EL (cell line): Measurements from ENCODE around the gene RPL27A.

Source experiments
- DNase-seq: peaks from one replicate; pipeline ENCODE4 v3.0.0-alpha.2; 2016

Gene RPL27A

DNA sequence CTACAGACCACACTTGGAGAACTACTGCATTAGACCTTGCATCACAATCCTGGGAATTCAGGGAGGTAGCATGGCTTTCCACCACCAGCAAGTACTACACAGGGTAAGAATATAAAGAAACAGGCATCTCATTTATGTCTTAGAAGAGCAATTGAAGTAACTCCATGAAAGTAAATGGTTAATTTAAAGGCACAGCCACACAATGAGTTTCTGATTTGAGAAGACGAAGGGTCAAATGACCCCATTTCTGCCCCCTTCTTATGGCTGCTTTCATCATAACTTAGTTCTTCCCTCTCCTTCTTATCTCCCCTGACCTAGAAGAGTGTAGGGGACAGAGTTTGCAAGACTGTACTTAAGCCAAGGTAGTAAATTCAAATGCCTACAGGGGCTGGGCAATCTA is 6.1 kb upstream of the RPL27A start:
- no peak for DNase-seq

DNA sequence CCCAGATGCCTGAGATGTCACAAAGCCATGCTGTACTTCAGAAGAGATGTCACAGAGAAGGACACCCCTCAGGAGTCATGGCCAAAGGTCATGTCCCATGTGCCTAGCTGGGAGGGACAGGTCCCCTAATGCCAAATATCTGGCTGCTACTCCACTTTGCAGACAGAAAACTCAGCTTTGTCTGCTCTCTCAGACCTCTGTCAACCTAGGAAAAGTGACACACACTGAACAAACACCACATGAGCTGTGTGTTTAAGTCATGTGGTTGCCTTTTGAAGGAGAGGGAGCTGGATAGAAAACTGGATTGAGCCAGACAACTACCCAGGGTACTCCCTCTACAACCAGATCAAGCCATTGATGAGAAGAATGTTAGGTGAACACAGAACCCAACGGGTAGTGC is 3.6 kb upstream of the RPL27A start:
- no peak for DNase-seq

DNA sequence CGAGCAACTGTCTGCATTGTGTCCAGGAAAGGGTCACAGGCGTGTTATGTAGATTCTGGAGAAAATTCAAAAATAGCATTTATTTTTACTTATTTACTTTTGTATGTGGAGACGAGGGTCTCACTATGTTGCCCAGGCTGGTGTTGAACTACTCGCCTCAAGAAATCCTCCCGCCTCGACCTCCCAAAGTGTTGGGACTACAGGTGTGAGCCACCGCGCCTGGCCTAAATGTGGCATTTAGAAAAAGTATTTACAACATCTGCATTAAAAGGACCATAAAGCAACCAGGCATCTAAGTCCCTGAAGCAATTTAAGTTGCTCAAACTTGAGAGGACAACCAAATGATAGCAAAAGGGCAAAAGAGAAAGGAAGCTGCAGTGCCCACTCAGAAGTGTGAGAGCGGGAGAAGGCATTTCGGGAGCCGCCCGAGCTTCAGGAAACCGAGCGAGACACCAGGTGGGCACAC is 722 bp upstream of the RPL27A start:
- DNase-seq = no peak

DNA sequence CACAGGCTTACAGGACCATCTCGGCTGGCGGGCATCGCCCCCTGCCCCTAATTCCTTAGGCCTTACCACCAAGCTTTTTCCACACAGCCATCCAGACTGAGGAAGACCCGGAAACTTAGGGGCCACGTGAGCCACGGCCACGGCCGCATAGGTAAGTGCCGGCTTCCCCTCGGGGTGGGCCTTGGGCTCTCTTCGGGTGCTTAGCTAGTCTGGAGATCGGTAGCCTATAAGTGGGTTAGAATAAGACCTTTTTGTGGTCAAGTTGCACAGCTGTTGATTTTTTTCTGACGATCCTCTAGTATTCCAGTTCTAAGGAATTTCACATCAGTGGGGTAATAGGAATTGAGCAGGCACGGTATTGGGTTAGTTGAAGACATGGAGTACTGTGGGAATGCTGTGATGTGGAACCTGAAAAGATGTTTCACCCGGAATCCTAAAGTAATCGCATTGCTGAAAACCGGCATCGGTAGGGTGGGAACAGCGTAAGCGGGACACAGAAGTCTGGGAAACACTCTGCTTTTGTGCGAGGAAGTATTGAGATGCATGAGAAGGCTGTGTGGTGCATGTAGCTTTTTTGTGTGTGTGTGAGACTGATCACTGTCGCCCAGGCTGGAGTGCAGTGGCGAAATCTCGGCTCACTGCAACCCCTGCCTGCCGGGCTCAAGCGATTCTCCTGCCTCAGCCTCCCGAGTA is 669 bp downstream of the RPL27A start:
- no peak for DNase-seq

DNA sequence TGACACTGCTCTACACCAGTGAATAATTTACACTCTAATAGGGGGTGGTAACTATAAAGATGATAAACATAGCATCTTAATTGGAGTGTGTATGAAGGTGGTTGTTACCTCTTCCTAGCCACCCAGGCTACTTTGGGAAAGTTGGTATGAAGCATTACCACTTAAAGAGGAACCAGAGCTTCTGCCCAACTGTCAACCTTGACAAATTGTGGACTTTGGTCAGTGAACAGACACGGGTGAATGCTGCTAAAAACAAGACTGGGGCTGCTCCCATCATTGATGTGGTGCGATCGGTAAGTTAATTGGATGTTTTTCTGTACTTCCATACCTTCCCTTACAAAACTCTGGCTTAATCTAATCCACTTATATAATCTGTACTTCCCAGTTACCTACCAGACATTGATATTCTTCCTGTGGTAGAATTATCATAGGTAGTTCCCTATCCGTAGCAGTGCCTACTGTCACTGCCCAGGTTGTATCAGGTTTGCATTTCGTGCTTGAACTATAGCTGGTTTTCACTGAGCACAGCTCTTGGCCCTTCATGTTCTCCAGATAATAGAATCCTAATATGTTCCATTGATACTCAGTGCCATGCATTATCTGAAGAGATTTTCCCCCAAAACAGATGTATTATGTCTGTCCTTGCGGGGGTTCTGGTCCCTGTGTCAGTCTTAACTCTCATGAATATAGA is 2.2 kb downstream of the RPL27A start:
- no peak for DNase-seq

DNA sequence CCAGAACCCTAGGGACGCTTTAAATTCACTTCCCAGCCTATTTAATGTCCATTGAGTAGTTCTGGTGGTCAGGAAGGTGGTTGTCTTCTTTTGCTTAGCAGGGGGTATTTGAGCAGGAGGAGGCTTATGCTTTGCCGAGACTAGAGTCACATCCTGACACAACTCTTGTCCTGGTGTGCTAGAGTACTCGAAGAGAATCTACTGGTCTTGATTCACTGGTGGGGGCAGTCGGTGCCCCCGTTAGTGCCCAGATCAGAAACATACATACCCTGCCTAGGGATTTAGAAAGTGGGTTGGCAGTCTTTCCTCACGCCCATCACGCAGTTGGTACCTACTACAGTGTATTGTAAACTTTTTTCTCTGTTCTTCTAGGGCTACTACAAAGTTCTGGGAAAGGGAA is 2.7 kb downstream of the RPL27A start:
- DNase-seq = no peak

DNA sequence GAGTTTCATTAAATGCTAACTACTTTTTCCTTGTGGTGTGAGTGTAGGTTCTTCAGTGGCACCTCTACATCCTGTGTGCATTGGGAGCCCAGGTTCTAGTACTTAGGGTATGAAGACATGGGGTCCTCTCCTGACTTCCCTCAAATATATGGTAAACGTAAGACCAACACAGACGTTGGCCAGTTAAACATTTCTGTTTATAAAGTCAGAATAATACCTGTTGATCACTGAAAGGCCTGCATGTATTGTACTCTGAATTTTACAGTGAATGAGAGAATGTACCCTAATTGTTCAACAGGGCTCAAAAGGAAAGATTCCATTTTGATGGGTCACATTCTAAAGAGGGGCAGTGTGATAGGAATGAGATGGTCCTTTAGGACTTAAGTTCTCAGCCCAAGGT is 3.2 kb downstream of the RPL27A start:
- no peak for DNase-seq

DNA sequence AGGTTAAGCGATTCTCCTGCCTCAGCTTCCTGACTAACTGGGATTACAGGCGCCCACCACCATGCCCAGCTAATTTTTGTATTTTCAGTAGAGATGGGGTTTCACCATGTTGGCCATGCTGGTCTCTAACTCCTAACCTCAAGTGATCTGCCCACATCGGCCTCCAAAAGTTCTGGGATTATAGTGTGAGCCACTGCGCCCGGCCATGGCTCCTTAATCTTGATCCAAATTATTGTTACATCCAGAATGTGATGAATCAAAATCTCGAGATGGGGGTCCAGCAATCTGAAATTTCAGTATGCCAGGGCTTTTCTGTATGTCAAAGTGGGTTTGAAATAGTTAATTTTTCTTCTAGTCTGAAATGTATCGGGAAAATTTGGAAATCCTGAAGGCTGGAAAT is 3.7 kb downstream of the RPL27A start:
- DNase-seq = no peak

DNA sequence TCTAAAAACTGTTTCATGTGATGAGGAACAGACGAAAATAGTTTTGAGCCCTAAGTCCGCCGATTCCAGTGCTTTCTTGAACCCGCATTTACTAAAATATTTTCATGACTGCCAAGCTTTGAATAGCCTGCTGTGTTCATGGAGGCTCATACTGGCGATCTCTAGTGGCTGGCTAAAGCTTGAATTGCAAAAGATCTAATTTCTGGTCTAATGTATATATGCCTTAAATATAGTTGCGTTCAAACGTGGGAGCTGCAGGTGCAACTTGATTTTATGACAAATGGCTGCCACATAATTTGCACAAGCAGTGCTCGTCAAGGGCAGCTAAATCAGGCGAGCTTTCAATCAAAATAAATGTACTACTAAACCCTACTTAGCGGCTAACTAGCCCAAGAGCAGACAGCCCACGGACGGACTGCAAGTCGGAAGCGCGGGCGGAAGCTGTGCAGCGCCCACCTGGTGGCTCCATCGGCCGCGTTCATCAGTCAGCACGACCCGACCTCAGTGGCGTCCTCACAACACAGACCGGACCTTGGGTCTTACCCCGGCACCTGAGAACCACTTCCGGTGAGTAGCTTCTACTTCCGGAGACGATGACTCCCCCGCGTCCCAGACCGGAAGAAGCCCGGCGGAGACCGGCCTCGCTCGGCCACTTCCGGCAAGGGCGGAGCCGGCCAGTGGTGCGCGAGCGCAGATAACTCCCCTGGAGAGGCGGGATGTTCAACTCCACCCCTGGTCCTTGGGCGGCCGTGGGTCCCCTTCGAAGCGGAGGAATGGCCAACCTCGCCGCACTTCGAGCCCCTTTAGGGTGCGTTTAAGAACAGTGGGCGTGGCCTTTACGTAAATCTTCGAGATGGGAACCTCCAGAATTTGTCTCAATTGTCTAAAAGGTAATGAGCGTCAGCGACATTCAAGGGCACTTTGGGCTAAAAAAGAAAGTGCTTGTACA is 6.1 kb downstream of the RPL27A start:
- DNase-seq = peak; percentile 99

DNA sequence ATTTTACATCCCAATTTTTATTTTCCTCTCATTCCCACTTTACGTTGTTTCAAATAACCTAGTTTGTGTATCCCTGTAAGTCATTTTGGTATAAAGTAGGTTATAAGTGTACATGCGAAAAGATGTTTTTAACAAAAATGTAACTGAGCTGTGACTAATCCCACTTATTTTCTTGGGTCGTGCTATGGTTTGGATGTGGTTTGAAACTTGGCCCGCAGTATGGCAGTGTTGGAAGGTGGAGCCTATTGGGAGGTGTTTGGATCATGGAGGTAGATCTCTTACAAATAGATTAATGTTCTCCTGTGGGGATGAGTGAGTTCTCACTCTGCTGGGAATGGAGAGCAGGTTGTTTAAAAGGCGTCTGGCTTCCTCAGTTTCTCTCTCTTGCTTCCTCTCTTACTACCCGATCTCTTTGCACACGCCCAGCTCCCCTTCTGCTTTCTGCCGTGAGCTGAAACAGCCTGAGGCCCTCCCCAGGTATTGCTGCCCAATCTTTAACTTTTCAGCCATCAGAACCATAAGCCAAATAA is 7.2 kb downstream of the RPL27A start:
- peak; percentile 39 for DNase-seq

DNA sequence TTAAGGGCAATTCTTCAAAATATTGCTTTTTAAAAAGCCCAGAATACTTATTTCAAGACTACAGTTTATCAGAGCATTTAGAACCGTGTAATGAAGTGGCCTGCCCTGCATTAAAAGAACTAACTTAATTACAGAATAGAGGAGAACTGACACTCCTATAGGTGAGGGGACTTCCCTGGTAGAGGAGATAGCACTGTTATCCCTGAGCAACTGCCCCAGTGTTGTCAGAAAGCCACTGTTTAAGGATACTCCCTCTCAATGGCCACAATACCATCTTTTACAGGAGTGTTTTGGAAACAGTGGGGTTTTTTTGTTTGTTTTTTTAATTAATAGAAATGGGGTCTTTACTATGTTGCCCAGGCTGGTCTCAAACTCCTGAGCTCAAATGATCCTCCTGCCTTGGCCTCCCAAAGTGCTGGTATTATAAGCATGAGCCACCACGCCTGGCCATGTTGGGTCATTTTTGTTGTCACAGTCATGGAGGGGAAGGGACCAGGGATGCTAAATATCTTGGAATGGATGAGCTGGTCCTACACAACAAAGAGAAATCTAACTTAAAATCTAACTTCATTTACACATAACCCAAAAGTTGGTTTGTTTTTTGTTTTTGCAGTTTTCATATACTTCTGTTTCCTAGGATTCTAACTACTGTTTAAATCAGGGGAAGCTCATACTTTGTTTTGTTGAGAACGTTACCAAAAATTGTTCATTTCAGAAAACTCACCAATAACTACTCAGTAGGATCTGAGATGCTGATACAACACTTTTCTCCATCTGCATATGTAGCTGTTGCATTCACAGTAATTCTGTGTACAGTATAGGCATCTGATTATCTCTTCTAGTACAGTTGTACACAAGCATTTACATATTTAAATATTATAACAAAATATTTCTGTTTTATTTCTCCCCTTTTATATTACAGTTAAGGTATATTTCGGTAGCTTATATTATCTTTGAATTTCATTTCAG is 8.1 kb downstream of the RPL27A start:
- no peak for DNase-seq

DNA sequence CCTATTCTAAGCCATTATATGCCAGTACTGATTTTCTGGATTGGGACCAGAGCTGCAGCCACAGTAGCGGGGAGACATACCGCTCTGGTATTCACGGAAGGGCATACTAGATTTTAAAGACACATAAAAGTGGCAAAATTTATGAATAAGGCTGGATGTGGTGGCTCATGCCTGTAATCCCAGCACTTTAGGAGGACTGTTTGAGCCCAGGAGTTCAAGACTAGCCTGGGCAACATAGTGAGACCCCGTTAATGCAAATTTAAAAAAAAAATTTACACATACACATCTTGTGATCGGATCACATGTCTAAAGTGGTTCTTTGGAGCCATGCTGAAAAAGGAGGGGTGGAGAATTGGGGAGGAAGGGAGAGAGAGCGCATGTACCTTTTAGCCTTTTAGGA is 9.0 kb downstream of the RPL27A start:
- DNase-seq = no peak

DNA sequence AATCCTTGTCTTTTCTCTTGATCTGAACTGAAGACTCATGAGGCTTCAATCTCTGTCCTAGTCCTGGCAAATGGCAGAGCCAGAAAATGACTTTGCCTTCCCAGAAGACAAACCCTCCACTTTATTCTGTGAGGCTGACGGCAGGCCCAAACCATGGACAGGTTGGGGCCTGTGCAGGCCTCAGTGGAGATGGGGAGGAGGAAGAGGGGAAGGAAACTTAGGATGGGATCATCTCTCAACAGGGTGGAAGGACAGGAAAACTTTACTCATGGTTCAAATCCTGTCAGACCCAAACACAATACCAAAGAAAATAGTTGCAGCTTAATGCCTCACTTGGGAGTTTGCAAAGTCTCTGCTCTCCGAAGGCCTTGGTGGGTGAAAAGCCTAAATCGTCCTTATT is 9.8 kb downstream of the RPL27A start:
- DNase-seq = no peak

DNA sequence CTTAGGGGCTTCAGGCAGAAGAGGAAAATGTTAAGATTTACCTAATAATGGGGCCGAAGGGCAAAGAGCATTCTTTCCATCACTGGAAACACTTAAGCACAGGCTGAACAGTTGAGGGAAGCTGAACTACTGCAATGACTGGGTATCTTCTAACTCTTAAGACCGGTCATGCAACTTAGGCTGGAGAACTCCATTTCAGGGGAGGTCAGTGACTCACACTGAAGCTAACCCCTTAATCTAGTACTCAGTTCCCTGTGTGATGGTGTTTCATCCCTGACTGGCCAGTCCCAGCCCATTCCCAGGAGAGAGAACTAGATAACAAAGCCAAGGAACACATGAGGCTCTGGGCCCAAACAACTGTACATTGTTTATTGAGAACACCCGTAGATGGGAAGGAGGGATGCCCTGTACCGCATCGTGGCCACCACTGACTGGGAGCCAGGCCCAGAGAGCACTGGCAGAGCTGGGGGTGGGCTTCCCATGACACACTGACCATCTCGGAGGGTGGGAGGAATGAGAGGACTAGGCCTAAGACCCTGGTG is 10.5 kb downstream of the RPL27A start:
- no peak for DNase-seq

DNA sequence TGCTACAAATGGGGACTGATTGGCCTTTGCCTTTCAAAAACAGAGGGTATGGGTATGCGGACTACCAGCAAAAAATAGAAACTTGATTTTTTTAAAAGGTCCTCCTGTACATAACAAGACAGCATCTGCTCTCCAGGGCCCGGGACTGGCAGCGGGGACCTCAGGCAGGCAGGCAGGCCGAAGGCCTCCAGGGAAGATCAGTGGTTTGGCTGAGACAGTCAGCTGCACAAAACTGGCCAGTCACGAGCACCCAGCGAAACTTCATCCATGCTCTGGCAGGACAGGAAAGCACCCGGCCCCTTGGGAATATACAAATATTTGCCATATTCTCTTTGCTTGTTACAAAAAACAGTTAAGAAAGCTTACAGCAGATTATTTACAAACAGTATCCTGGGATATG is 11.0 kb downstream of the RPL27A start:
- DNase-seq = no peak

DNA sequence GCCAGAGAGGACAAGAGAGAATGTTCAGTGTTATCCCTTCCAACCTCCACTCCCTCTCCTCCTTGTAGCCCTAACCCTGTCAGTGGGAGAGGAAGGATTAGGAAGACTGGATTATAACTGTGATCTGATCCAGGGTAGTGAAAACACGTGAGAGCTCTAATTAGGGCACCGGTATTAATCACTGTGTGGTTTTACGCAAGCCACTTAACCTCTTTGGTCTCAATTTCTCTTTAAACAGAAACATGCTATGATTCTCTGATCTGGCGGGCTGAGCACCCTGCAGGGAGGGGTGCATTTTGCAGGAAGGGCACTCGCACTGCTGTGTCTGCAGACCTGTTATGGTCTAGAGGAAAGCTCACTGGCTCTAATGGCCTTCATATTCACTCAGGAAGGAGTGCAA is 11.5 kb downstream of the RPL27A start:
- no peak for DNase-seq

DNA sequence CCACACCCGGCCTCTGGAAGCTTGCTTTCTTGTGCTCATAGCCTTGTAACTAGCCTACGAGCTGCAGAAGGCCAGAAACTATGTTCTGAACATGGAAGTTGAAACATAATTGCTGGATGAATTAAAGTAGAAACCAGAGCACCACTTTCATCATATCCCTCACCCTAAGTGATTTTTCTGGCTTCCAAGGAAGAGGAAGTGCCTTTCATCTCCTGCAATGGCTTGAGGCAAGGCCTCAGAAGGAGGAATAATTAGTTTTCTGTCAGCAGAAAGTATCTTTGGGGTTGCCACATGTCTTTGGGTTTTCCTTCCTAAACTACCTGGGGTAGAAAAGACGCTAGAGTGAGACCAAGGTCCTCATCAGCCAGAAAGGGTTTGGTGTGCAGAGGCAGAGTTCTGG is 14.5 kb downstream of the RPL27A start:
- DNase-seq = no peak

DNA sequence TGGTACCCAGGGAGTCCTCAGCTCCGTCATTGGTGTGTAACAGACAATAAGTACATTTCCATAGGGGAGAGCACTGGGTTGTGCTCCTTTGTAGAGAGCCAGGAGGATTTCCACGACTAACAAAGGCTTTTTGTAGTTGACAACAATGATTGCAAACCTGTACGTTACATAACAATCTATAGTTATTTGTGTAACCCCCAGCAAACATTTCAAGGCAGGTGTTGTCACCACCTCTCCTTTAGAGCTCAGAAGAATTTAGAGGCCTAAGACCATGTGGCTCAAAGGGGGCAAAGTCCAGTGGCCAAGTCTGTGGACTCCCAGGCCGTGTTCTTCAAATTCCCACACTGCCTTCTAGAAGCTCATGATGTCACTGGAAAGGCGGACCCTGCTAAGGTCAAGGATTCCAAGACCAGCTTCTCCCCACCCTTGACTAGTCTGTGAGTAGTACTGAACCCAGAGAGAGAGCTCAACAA is 15.8 kb downstream of the RPL27A start:
- no peak for DNase-seq

DNA sequence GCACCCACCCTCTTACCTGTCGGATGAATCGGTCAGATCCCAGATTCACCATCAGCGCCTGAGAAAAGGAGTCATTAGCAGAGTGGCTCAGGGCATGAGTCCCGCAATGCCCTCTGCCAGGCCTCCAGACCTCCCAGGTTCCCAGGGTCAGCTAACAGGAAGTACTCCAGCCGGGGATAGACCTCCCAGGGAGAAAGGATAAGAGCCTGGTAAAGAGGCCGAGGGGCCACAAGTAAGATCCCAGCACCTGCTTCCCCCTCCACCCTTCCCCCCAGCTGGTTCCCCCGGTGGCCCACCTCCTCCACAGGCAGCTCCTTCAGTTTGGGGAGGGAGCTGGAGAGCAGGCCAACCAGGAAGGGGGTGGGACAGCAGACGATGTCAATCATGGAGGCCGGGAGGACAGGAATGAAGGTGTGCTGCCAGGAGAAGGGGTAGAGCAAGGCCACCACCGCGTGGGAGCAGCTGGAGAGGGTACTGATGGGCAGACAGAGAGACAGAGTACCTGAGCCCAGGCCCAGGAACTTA is 16.4 kb downstream of the RPL27A start:
- no peak for DNase-seq

DNA sequence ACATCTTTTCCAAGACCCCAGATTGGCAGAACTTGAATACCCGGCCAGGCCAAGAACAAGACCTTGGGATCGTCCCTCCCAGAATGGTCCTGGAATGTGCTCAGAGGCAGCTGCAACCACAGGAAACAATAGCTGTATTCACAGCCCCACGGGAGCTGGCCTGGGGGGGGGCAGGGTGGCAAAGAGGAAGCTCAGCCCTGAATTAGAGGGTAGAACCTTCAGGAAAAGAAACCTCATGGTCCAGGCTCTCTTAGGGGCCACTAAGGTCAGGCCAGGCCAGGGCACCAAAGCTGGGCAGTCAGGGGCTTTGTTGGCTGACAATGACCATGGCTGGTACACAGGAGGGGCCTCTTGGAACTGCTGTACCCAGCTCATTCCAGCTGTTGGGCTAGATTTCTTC is 17.3 kb downstream of the RPL27A start:
- peak; percentile 61 for DNase-seq

DNA sequence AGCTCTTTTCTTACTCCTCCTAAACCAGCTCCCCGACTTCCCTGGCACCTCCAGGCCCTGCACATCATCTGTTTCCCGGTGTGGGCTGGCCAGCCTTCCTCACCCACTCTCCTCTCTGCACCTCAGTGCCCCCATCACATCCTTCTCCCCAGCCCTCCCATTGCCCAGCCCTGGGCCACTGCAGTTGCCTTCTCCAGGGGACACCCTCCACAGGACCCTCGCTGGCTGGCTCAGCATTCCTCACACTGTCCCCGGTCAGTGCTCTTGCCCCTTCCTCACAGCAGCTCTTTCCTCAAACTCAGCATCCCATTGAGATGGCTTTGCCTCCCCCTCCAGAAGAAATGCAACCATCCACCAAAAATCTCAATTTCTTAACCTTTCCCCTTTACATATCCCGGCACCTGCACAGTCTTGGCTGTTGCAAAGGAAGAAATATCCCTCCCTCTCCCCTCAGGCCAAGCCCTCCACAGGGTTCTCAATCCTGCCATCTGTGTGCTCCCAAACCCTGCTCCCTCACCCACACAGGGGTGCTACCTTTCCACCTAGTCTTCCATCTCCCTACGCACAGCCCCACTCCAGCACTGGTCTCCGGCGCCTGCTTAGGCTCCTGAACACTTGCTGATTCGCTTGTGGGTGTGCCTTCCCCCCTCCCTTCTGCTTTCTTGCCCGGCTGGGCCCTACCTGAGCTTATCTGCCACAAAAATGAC is 19.5 kb downstream of the RPL27A start:
- DNase-seq = no peak
